ENCODE results near the gene MAK.
"Not testable (repeated sequence)": the region's sequence is repeated elsewhere in the genome, so short reads cannot be mapped to it uniquely, and the experiment has no call there.

The MAK gene

DNA sequence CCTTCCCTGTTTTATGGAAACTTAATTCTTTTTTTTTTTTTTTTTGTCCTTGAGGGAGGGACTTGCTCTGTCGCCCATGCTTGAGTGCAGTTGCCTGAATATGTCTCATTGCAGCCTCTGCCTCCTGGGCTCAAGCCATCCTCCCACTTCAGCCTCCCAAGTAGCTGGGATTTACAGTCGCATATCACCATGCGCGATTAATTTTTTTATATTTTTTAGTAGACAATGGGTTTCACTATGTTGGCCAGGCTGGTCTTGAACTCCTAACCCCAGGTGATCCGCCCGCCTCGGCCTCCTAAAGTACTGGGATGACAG, 114.8 kb downstream of the MAK start:
- Histone ChIP-seq H3K4me2 (peak overlapping the region; percentile 39), H3K4me3 (IDR thresholded peaks at IDR 0.05; ENCODE audit: insufficient read depth, low read depth, low read length) (no peak overlapping the region), H3K27ac (peak overlapping the region; percentile 71), H3K79me2 (ENCODE audit: insufficient read depth, low read depth) (peaks cover 4% of the 10 kb centered on the region; the same call in 1 of the 2 replicates), H3K4me1 (ENCODE audit: low read depth, poor library complexity, severe bottlenecking) (peaks cover 33% of the 10 kb centered on the region), H3K36me3 (ENCODE audit: insufficient read depth) (no peaks in the 10 kb centered on the region), H3K9ac (peak overlapping the region; percentile 75), H4K20me1 (ENCODE audit: insufficient read depth) (no peaks in the 10 kb centered on the region), H2AFZ (ENCODE audit: low read depth) (peak overlapping the region; percentile 72), H3K27me3 (ENCODE audit: insufficient read depth, low read depth) (no peaks in the 10 kb centered on the region)
- TF ChIP-seq, protein P1, sequence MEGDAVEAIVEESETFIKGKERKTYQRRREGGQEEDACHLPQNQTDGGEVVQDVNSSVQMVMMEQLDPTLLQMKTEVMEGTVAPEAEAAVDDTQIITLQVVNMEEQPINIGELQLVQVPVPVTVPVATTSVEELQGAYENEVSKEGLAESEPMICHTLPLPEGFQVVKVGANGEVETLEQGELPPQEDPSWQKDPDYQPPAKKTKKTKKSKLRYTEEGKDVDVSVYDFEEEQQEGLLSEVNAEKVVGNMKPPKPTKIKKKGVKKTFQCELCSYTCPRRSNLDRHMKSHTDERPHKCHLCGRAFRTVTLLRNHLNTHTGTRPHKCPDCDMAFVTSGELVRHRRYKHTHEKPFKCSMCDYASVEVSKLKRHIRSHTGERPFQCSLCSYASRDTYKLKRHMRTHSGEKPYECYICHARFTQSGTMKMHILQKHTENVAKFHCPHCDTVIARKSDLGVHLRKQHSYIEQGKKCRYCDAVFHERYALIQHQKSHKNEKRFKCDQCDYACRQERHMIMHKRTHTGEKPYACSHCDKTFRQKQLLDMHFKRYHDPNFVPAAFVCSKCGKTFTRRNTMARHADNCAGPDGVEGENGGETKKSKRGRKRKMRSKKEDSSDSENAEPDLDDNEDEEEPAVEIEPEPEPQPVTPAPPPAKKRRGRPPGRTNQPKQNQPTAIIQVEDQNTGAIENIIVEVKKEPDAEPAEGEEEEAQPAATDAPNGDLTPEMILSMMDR (conservative IDR thresholded peaks at IDR 0.05; ENCODE audit: low read depth, low read length) = no peak

DNA sequence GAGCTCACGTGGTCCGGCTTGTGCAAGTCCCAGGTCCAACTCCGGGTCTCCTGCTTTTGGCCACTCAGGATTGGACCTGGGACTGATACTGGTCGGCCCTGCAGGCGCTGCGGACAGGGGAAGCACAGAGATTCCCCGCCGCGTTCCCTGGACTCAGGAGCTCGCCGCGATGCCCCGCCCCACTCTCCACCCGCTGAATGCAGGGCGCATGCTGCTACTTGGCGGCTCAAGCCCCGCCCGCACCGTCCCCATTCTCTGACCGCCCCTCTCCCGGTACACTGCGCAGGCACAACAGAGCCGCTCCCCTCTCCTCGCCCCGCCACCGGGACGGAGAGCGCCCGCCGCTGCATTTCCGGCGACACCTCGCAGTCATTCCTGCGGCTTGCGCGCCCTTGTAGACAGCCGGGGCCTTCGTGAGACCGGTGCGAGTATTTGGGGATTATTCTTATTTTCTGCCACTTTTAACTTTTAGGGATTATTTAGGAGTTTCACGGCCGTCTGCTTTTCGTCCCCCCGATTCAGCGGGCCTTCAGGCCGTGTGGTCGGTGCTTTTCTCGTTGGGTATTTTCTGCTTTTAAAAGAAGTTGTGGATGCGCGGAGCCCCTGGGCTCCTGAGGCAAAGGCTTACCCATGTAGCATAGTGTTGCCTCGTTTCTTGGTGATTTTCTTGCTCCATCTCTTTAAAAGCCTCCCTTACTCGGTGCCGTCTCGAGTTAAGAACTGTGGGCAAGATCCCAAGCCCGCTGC, 115.3 kb downstream of the MAK start, which contains the start of gene TMEM14C:
TMEM14C (plus strand) TSS at position 251 of the 747 bp plus-strand sequence. CDS start 1,544 bp downstream, outside the sequence.
- Histone ChIP-seq H3K36me3 (ENCODE audit: insufficient read depth) (no peaks in the 10 kb centered on the region), H3K4me3 (IDR thresholded peaks at IDR 0.05; ENCODE audit: insufficient read depth, low read depth, low read length) (no peak within 1 kb of the TSS), H3K9ac (peak within 1 kb of the TSS; percentile 75), H3K4me1 (ENCODE audit: low read depth, poor library complexity, severe bottlenecking) (peaks cover 37% of the 10 kb centered on the region), H3K79me2 (ENCODE audit: insufficient read depth, low read depth) (peaks cover 4% of the 10 kb centered on the region; the same call in 1 of the 2 replicates), H2AFZ (ENCODE audit: low read depth) (peak within 1 kb of the TSS; percentile 72), H4K20me1 (ENCODE audit: insufficient read depth) (no peaks in the 10 kb centered on the region), H3K27ac (peak within 1 kb of the TSS; percentile 71), H3K27me3 (ENCODE audit: insufficient read depth, low read depth) (no peaks in the 10 kb centered on the region), H3K4me2 (peak within 1 kb of the TSS; percentile 85)
- TF ChIP-seq, protein P1 (conservative IDR thresholded peaks at IDR 0.05; ENCODE audit: low read depth, low read length) = no peak

DNA sequence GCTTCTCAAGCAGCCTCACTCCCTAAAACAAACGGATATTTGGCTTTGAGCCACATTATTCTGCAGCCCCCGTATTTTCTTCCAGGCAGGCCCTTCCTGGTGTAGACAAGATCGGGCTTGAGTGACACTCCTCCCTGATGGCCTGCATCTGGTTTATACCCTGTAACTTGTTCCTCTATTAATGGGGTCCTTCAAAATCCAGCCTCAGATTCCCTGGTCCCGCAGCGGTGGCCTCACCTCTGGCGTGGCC, 115.8 kb downstream of the MAK start:
- Histone ChIP-seq H2AFZ (ENCODE audit: low read depth) (peak overlapping the region; percentile 72), H3K9ac (peak overlapping the region; percentile 75), H3K4me1 (ENCODE audit: low read depth, poor library complexity, severe bottlenecking) (peaks cover 37% of the 10 kb centered on the region), H3K27ac (peak overlapping the region; percentile 46), H3K79me2 (ENCODE audit: insufficient read depth, low read depth) (peaks cover 4% of the 10 kb centered on the region; the same call in 1 of the 2 replicates), H3K4me2 (peak overlapping the region; percentile 85), H3K4me3 (IDR thresholded peaks at IDR 0.05; ENCODE audit: insufficient read depth, low read depth, low read length) (no peak overlapping the region), H4K20me1 (ENCODE audit: insufficient read depth) (no peaks in the 10 kb centered on the region), H3K36me3 (ENCODE audit: insufficient read depth) (no peaks in the 10 kb centered on the region), H3K27me3 (ENCODE audit: insufficient read depth, low read depth) (no peaks in the 10 kb centered on the region)
- TF ChIP-seq, protein P1 (conservative IDR thresholded peaks at IDR 0.05; ENCODE audit: low read depth, low read length) = no peak

DNA sequence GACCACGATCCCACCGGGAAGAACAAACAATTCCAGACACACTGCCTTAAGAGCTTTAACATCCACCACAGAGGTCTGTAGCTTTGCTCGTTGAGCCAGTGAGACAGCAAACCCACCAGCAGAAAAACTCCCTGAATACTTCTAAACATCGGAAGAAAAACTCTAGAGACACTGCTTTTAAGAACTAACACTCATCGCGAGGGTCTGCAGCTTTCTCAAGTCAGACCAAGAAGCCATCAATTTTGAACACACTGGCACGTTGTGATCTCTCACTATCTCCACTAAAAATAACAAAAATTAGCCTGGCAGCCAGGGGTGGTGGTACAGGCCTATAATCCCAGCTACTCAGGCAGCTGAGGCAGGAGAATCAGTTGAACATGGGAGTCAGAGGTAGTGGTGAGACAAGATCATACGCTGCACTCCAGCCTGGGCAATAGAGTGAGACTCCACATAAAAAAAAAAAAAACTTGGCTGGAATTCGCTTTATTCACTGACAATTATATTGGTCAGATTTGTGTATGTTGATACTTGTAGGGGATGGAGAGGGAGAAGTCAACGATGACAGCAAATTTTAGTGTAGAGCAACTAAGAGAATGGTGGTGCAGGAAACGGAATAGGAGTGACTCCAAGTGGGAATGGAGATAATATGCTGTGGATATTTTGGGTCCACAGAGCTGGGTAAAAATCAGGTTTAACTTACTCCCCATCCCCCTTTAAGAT, 116.3 kb downstream of the MAK start:
- peak overlapping the region; percentile 72 for H2AFZ ChIP-seq (ENCODE audit: low read depth)
- peaks cover 4% of the 10 kb centered on the region; the same call in 1 of the 2 replicates for H3K79me2 ChIP-seq (ENCODE audit: insufficient read depth, low read depth)
- H3K36me3 ChIP-seq (ENCODE audit: insufficient read depth) = no peaks in the 10 kb centered on the region
- H3K27ac ChIP-seq = peak overlapping the region; percentile 46
- H3K4me2 ChIP-seq = peak overlapping the region; percentile 85
- no peak overlapping the region for H3K4me3 ChIP-seq (IDR thresholded peaks at IDR 0.05; ENCODE audit: insufficient read depth, low read depth, low read length)
- H3K4me1 ChIP-seq (ENCODE audit: low read depth, poor library complexity, severe bottlenecking) = peaks cover 37% of the 10 kb centered on the region
- no peaks in the 10 kb centered on the region for H4K20me1 ChIP-seq (ENCODE audit: insufficient read depth)
- no peaks in the 10 kb centered on the region for H3K27me3 ChIP-seq (ENCODE audit: insufficient read depth, low read depth)
- peak overlapping the region; percentile 75; the same call in 1 of the 2 replicates for H3K9ac ChIP-seq
- TF ChIP-seq, protein P1 (conservative IDR thresholded peaks at IDR 0.05; ENCODE audit: low read depth, low read length) = no peak

DNA sequence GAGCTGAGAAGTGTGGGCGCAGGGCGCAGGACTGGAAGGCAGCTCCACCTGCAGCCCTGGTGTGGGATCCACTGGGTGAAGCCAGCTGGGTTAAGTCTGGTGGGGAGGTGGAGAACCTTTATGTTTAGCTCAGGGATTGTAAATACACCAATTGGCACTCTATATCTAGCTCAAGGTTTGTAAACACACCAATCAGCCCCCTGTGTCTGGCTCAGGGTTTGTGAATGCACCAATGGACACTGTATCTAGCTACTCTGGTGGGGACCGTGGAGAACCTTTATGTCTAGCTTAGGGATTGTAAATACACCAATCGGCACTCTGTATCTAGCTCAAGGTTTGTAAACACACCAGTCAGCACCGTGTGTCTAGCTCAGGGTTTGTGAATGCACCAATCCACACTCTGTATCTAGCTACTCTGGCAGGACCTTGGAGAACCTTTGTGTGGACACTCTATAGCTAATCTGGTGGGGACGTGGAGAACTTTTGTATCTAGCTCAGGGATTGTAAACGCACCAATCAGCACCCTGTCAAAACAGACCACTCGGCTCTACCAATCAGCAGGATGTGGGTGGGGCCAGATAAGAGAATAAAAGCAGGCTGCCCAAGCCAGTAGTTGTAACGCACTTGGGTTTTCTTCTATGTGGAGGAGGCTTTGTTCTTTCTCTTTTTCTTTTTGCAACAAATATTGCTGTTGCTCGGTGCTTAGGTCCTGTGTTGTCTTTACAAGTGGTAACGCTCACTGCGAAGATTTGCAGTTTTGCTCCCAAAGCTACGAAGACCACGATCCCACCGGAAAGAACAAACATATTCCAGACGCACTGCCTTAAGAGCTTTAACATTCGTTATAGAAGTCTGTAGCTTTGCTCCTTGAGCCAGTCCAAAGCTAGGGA, 117.1 kb downstream of the MAK start:
- not testable (repeated sequence) for H3K27me3 ChIP-seq (ENCODE audit: insufficient read depth, low read depth); H3K9ac ChIP-seq; H4K20me1 ChIP-seq (ENCODE audit: insufficient read depth); H2AFZ ChIP-seq (ENCODE audit: low read depth); H3K27ac ChIP-seq; H3K36me3 ChIP-seq (ENCODE audit: insufficient read depth); H3K4me2 ChIP-seq; H3K79me2 ChIP-seq (ENCODE audit: insufficient read depth, low read depth); H3K4me3 ChIP-seq (IDR thresholded peaks at IDR 0.05; ENCODE audit: insufficient read depth, low read depth, low read length)
- peaks cover 37% of the 10 kb centered on the region for H3K4me1 ChIP-seq (ENCODE audit: low read depth, poor library complexity, severe bottlenecking)
